GM12878 (cell line): ENCODE data around the gene PPIF. TPM values are rescaled to one million over a fixed set of nuclear protein-coding genes. Genes with fewer than 3 reads are reported as not detected.

Experiments used
- ATAC-seq: fragments of 200-7000 bp; cut with Tn5 transposase; 3 replicates; pipeline ENCODE4 v1.9.1; 2020; ENCODE audit warnings: mild to moderate bottlenecking, moderate library complexity
- BruUV-seq: library from RNA; stranded (reverse); fragments of 400-500 nt; replicated peaks from 2 replicates; lab custom pipeline; 2021; lab: Mats Ljungman, UMichigan
- CTCF ChIA-PET: fragments of 300-600 bp; sonication (Branson Sonifier 250); formaldehyde crosslinking; extraction: SDS; loops from one replicate; lab custom pipeline; 2021; ENCODE audit warnings: inconsistent platforms; lab: Yijun Ruan, JAX
- POLR2A ChIA-PET: fragments of 350-600 bp; formaldehyde crosslinking; extraction: SDS; loops from one replicate; lab custom pipeline; 2021; ENCODE audit warnings: inconsistent platforms; lab: Charles Lee
- RAD21 ChIA-PET: fragments of 300-600 bp; sonication (Branson Sonifier 250); formaldehyde crosslinking; loops from one replicate; lab custom pipeline; 2023; ENCODE audit warnings: antibody characterized with exemption; ENCODE audit not compliant: unreplicated experiment; lab: Charles Lee
- SMC1A ChIA-PET: fragments of 300-600 bp; sonication (Branson Sonifier 250); formaldehyde crosslinking; loops from one replicate; lab custom pipeline; 2023; ENCODE audit not compliant: unreplicated experiment, uncharacterized antibody; lab: Charles Lee
- DNase-seq: peaks from one replicate; pipeline ENCODE4 v3.0.0-alpha.2; 2011; ENCODE audit warnings: low read depth, low spot score
- FAIRE-seq: peaks from 3 replicates; lab custom pipeline; 2011; peaks lifted over from hg19 to GRCh38; lab: Jason Lieb, UNC
- H2AFZ ChIP-seq: 2 replicates; pipeline ENCODE4 v1.6.0; 2011; ENCODE audit warnings: low read depth, low read length, control low read depth; ENCODE audit not compliant: control insufficient read depth
- H3K27ac ChIP-seq: 2 replicates; pipeline ENCODE4 v1.5.1; 2011; ENCODE audit warnings: control low read depth; ENCODE audit not compliant: control insufficient read depth, insufficient read depth
- H3K27me3 ChIP-seq, 2 experiments: replicated peaks in 1 of 2; 2 replicates each; pipeline versions ENCODE4 v1.6.0 to v1.6.1; 2011; ENCODE audit warnings: low read length in 1 of 2; ENCODE audit not compliant: control insufficient read depth in 2 of 2, insufficient read depth in 2 of 2
- H3K36me3 ChIP-seq, 2 experiments: 2 replicates each; pipeline ENCODE4 v1.5.1; 2011; ENCODE audit warnings: low read length in 1 of 2; ENCODE audit not compliant: control insufficient read depth in 2 of 2, insufficient read depth in 2 of 2
- H3K4me1 ChIP-seq: 2 replicates; pipeline ENCODE4 v1.6.1; 2011; ENCODE audit warnings: mild to moderate bottlenecking, low read length, moderate library complexity, mixed read lengths; ENCODE audit not compliant: control insufficient read depth, insufficient read depth
- H3K4me2 ChIP-seq: 2 replicates; pipeline ENCODE4 v1.6.0; 2011; ENCODE audit warnings: control low read depth; ENCODE audit not compliant: control insufficient read depth, insufficient read depth
- H3K4me3 ChIP-seq: fragments of 200-600 bp; sonication (generic); 2 replicates; pipeline ENCODE4 v1.5.1; 2016
- H3K79me2 ChIP-seq: 2 replicates; pipeline ENCODE4 v1.6.0; 2011; ENCODE audit warnings: low read length; ENCODE audit not compliant: control insufficient read depth, insufficient read depth
- H3K9ac ChIP-seq: 2 replicates; pipeline ENCODE4 v1.8.0; 2011; ENCODE audit warnings: low read length, control low read depth, mixed read lengths; ENCODE audit not compliant: control insufficient read depth, insufficient read depth
- H3K9me3 ChIP-seq: replicated peaks from 3 replicates; pipeline ENCODE4 v1.5.1; 2011; ENCODE audit warnings: mild to moderate bottlenecking, low read length; ENCODE audit not compliant: control insufficient read depth, insufficient read depth
- H4K20me1 ChIP-seq: 2 replicates; pipeline ENCODE4 v1.6.0; 2011; ENCODE audit not compliant: control insufficient read depth, insufficient read depth
- EGR1 ChIP-seq, 2 experiments: IDR thresholded peaks; 1 replicate in 1 of 2; 2 replicates in 1 of 2; pipeline ENCODE4 v1.6.1; 2011 to 2012; ENCODE audit warnings: low read depth in 2 of 2, low read length in 2 of 2, borderline replicate concordance in 1 of 2, mild to moderate bottlenecking in 1 of 2, moderate library complexity in 1 of 2
- JUND ChIP-seq: IDR thresholded peaks from 2 replicates; pipeline ENCODE4 v1.6.1; 2012; ENCODE audit warnings: low read depth, mild to moderate bottlenecking, low read length, improper control_type of control experiment, moderate library complexity
- KLF5 ChIP-seq: fragments of 450-650 bp; IDR thresholded peaks from 2 replicates; pipeline ENCODE4 v1.6.1; 2014; ENCODE audit warnings: mild to moderate bottlenecking; ENCODE audit not compliant: partially characterized antibody
- POLR2AphosphoS5 ChIP-seq: IDR thresholded peaks from 2 replicates; pipeline ENCODE4 v1.6.1; 2011; ENCODE audit warnings: mild to moderate bottlenecking, low read length, inconsistent platforms
- YBX1 ChIP-seq: fragments of 450-650 bp; IDR thresholded peaks from 2 replicates; pipeline ENCODE4 v1.6.1; 2016; ENCODE audit warnings: antibody characterized with exemption
- ZNF217 ChIP-seq: fragments of 450-650 bp; IDR thresholded peaks from 2 replicates; pipeline ENCODE4 v1.6.1; 2017; ENCODE audit warnings: antibody characterized with exemption, mild to moderate bottlenecking
- ZSCAN29 ChIP-seq: fragments of 450-650 bp; IDR thresholded peaks from 2 replicates; pipeline ENCODE4 v1.6.1; 2017; ENCODE audit warnings: mild to moderate bottlenecking, moderate library complexity
- whole genome bisulfite sequencing: methylation state at CpG from one replicate; pipeline ENCODE4 v1.1.6; 2016; ENCODE audit warnings: low lambda C conversion rate; ENCODE audit not compliant: insufficient replicate concordance, insufficient coverage; ENCODE audit errors: missing lambda C conversion rate; 5-methylcytosine and 5-hydroxymethylcytosine counted together
- in situ Hi-C: fragments of 300-500 bp; cut with MboI; formaldehyde crosslinking; loops from 9 replicates; pipeline ENCODE4 v1.14.3; 2018; ENCODE audit warnings: mixed read lengths
- intact Hi-C: fragments of 100-400 bp; cut with micrococcal nuclease; formaldehyde crosslinking; loops from one replicate; pipeline ENCODE4 v1.14.2; 2022; ENCODE audit not compliant: unreplicated experiment
- polyA plus RNA-seq, 11 experiments: library from polyadenylated mRNA; depleted of rRNA in 4 of 11; unstranded in 6 of 11; stranded (reverse) in 5 of 11; fragments of >200 nt; fragmentation: Nextera tagmentation in 4 of 11; fragmentation: Illumina TruSeq in 1 of 11; extraction: Ambion mirVana in 4 of 11; extraction: Trizol in 1 of 11; gene quantifications; 1 replicate in 1 of 11; 2 replicates in 10 of 11; pipeline versions ENCODE4 v1.2.1 to v1.2.3, GENCODE V29; 2011 to 2016; ENCODE audit warnings: inconsistent platforms in 2 of 11, missing spikeins in 2 of 11, low read depth in 1 of 11
- total RNA-seq, 4 experiments: library from RNA; depleted of rRNA in 3 of 4; stranded (reverse); fragments of >200 nt in 3 of 4; fragmentation: Illumina TruSeq in 1 of 4; extraction: Trizol in 1 of 4; gene quantifications; 2 replicates each; pipeline versions ENCODE4 v1.2.1 to v1.2.3, GENCODE V29; 2013 to 2021
- TF ChIP-seq, protein P1 (sequence below): fragments of 450-650 bp; IDR thresholded peaks from 2 replicates; pipeline ENCODE4 v1.6.1; 2016; ENCODE audit warnings: mild to moderate bottlenecking
- TF ChIP-seq, protein P2 (sequence below): fragments of 450-650 bp; IDR thresholded peaks from 2 replicates; pipeline ENCODE4 v1.6.1; 2014; ENCODE audit warnings: mild to moderate bottlenecking
- TF ChIP-seq, protein P3 (sequence below): IDR thresholded peaks from 2 replicates; pipeline ENCODE4 v1.6.1; 2012; ENCODE audit warnings: low read depth, low read length, improper control_type of control experiment
- TF ChIP-seq, protein P4 (sequence below): fragments of 450-650 bp; IDR thresholded peaks from 2 replicates; pipeline ENCODE4 v1.6.1; 2017; ENCODE audit warnings: mild to moderate bottlenecking, low read depth, inconsistent platforms; ENCODE audit not compliant: poor library complexity, severe bottlenecking
- TF ChIP-seq, protein P5 (sequence below): IDR thresholded peaks from 2 replicates; pipeline ENCODE4 v1.6.1; 2011; ENCODE audit warnings: low read depth, low read length, improper control_type of control experiment, borderline replicate concordance
- TF ChIP-seq, protein P6 (sequence below): fragments of 450-650 bp; IDR thresholded peaks from 2 replicates; pipeline ENCODE4 v1.6.1; 2016; ENCODE audit warnings: mild to moderate bottlenecking

Gene PPIF
- total and polyA plus RNA-seq, 10 of the 15 experiments (the other 5 are each of a cell fraction or from before 2014, with no cell fraction given), result 28.8 to 180 (median 128) TPM

DNA sequence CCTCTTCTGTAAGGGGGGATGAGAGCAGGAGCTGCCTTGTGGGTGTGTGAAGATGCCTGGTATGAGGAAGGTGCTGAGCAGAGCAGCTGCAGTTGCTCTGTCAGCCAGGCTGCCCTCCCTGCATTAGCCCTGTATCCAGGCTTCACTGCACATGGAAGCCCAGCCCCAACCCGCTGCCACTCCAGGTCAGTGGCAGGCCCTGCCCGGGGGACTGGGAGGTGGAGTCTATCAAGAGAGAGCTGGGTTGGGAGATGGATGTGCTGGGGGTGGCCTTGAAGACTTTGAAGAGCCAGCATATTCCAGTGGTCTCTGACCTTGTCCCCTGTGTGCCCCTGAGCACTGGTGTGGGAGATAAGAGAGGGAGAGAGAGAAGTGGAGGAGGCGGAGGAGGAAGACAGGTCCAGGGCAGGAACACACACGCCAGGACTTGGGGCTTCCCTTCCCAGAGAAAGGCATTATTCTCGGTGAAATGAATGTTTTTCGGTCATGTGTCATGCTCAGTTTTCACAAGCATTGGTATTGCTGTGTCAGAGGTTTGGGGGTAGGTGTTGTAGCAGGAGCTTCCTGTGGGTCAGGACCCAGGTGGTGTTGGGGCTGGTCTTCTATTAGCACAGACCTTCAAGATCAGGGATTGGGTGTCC is 2.6 kb downstream of the PPIF start (continued):
- TF ChIP-seq, protein P1, sequence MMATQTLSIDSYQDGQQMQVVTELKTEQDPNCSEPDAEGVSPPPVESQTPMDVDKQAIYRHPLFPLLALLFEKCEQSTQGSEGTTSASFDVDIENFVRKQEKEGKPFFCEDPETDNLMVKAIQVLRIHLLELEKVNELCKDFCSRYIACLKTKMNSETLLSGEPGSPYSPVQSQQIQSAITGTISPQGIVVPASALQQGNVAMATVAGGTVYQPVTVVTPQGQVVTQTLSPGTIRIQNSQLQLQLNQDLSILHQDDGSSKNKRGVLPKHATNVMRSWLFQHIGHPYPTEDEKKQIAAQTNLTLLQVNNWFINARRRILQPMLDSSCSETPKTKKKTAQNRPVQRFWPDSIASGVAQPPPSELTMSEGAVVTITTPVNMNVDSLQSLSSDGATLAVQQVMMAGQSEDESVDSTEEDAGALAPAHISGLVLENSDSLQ, result peak; percentile 20; the same call in 1 of the 2 replicates
- no peak for TF ChIP-seq EGR1 (IDR thresholded peaks at IDR 0.05; ENCODE audit: borderline replicate concordance in 1 of 2, low read depth in 2 of 2, low read length in 2 of 2)
- no peak for TF ChIP-seq JUND
- TF ChIP-seq YBX1, result no peak
- TF ChIP-seq, protein P2, sequence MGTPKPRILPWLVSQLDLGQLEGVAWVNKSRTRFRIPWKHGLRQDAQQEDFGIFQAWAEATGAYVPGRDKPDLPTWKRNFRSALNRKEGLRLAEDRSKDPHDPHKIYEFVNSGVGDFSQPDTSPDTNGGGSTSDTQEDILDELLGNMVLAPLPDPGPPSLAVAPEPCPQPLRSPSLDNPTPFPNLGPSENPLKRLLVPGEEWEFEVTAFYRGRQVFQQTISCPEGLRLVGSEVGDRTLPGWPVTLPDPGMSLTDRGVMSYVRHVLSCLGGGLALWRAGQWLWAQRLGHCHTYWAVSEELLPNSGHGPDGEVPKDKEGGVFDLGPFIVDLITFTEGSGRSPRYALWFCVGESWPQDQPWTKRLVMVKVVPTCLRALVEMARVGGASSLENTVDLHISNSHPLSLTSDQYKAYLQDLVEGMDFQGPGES, result no peak
- TF ChIP-seq ZNF217, result no peak

DNA sequence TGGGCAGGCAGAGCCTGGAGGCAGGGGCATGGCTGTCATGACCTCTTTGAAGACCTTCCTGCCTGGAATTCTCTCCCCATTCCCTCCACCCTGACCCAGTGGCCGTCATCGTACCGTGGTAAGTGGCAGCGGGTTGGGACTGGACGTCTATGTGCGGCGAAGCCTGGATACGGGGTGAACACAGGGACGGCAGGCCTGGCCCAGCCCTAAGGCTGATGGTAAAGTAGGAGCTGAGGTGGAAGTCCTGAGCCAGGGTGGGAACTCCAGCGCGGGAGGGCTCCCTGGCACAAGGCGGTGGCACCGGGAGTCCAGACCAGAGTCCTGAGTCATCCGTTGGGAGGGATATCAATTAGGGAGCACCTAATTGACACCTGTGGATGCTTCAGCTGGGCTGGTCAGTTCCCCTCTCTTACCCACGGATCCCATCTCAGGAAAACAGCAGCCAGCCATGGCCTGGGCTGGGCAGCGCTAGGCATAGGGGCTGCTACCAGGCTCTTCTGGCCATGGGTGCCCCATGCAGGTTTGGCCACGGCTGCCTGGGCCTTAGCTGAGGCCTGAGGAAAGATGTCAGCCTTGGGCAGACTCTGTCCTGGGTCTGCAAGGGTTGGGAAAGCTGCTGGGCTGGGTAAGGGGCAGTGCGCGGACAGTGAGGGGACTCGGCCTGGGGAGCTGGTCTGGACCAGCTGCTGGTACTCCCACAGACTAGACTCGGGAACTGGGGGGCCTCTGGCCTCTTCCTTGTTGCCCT is 3.3 kb downstream of the PPIF start:
- TF ChIP-seq POLR2AphosphoS5 (peak; percentile 44; the same call in 1 of the 2 replicates), ZSCAN29 (no peak), KLF5 (no peak)
- TF ChIP-seq, protein P3, sequence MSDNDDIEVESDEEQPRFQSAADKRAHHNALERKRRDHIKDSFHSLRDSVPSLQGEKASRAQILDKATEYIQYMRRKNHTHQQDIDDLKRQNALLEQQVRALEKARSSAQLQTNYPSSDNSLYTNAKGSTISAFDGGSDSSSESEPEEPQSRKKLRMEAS, result no peak
- TF ChIP-seq, protein P4, sequence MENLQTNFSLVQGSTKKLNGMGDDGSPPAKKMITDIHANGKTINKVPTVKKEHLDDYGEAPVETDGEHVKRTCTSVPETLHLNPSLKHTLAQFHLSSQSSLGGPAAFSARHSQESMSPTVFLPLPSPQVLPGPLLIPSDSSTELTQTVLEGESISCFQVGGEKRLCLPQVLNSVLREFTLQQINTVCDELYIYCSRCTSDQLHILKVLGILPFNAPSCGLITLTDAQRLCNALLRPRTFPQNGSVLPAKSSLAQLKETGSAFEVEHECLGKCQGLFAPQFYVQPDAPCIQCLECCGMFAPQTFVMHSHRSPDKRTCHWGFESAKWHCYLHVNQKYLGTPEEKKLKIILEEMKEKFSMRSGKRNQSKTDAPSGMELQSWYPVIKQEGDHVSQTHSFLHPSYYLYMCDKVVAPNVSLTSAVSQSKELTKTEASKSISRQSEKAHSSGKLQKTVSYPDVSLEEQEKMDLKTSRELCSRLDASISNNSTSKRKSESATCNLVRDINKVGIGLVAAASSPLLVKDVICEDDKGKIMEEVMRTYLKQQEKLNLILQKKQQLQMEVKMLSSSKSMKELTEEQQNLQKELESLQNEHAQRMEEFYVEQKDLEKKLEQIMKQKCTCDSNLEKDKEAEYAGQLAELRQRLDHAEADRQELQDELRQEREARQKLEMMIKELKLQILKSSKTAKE, result no peak
- TF ChIP-seq, protein P5, sequence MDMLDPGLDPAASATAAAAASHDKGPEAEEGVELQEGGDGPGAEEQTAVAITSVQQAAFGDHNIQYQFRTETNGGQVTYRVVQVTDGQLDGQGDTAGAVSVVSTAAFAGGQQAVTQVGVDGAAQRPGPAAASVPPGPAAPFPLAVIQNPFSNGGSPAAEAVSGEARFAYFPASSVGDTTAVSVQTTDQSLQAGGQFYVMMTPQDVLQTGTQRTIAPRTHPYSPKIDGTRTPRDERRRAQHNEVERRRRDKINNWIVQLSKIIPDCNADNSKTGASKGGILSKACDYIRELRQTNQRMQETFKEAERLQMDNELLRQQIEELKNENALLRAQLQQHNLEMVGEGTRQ, result no peak
- TF ChIP-seq, protein P6, sequence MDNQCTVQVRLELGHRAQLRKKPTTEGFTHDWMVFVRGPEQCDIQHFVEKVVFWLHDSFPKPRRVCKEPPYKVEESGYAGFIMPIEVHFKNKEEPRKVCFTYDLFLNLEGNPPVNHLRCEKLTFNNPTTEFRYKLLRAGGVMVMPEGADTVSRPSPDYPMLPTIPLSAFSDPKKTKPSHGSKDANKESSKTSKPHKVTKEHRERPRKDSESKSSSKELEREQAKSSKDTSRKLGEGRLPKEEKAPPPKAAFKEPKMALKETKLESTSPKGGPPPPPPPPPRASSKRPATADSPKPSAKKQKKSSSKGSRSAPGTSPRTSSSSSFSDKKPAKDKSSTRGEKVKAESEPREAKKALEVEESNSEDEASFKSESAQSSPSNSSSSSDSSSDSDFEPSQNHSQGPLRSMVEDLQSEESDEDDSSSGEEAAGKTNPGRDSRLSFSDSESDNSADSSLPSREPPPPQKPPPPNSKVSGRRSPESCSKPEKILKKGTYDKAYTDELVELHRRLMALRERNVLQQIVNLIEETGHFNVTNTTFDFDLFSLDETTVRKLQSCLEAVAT, result no peak
- FAIRE-seq (no peak), DNase-seq (no peak), ATAC-seq (no peak)
- no peak overlapping the region for H3K4me3 ChIP-seq
- intact Hi-C loops (no loop called here), in situ Hi-C loops (no loop called here)
- H3K27ac ChIP-seq, result no peak overlapping the region
- peaks cover 49% of the 10 kb centered on the region for H3K79me2 ChIP-seq
- SMC1A ChIA-PET, result interaction anchor here (0.6 to 1.0 kb wide), 2 partner anchors 10 to 15 kb away, joined by 3 read pairs; no protein-coding TSS in a partner anchor
- no peaks in the 10 kb centered on the region; the same call in 1 of the 2 replicates for H4K20me1 ChIP-seq
- no peak overlapping the region for H2AFZ ChIP-seq
- H3K36me3 ChIP-seq, result peaks cover 41 to 46% of the 10 kb centered on the region in 2 experiments
- no peaks in the 10 kb centered on the region for H3K27me3 ChIP-seq
- WGBS, result 91% methylated on average over 21 of the region's 21 CpGs
- RAD21 ChIA-PET, result no interaction called here
- POLR2A ChIA-PET, result no interaction called here
- CTCF ChIA-PET, result interaction anchor here (1.2 kb wide), 1 partner anchor 24 kb away, joined by 4 read pairs; no protein-coding TSS in a partner anchor
- 0 out of 2 replicates have a peak overlapping the region, but pooled peaks have one; percentile 5 for H3K9ac ChIP-seq
- peaks cover 25% of the 10 kb centered on the region for H3K4me1 ChIP-seq
- BruUV-seq, result no TSS peak
- H3K9me3 ChIP-seq, result no peaks in the 10 kb centered on the region
- peak overlapping the region; percentile 95 for H3K4me2 ChIP-seq
